Adrenal gland (tissue), 12 donors: Measurements from ENCODE around the gene SPAG7. TPM values are rescaled to one million over a fixed set of nuclear protein-coding genes. Genes with fewer than 3 reads are reported as not detected.

Experiments used
- DNase-seq, 7 donors: peaks; one replicate each; pipeline ENCODE4 v3.0.0-alpha.2; 2019 to 2020
- H3K27ac ChIP-seq, 5 donors: fragments of 200-600 bp; sonication (generic) in 4 of 5; 1 replicate in 3 of 5; 2 replicates in 2 of 5; pipeline versions ENCODE4 v1.5.1 to v1.8.0; 2016 to 2020; ENCODE audit warnings: mild to moderate bottlenecking in 1 of 5
- H3K27me3 ChIP-seq: fragments of 200-600 bp; 2 replicates; pipeline ENCODE4 v1.8.0; 2021
- H3K36me3 ChIP-seq, 2 donors: fragments of 200-600 bp; replicated peaks in 1 of 2; 1 replicate in 1 of 2; 2 replicates in 1 of 2; pipeline versions ENCODE4 v1.5.1 to v1.8.0; 2018 to 2022
- H3K4me1 ChIP-seq, 2 donors: fragments of 200-600 bp; replicated peaks in 1 of 2; 1 replicate in 1 of 2; 2 replicates in 1 of 2; pipeline versions ENCODE4 v1.5.1 to v1.8.0; 2018 to 2021
- H3K4me3 ChIP-seq, 4 donors: fragments of 200-600 bp; sonication (generic) in 3 of 4; one replicate each; pipeline ENCODE4 v1.5.1; 2016 to 2018
- H3K9me3 ChIP-seq, 3 donors: fragments of 200-600 bp; sonication (generic) in 1 of 3; replicated peaks in 1 of 3; 1 replicate in 2 of 3; 2 replicates in 1 of 3; pipeline versions ENCODE4 v1.5.1 to v1.8.0; 2016 to 2021
- CTCF ChIP-seq, 6 experiments: fragments of 450-650 bp in 4 of 6; fragments of 200-600 bp in 2 of 6; sonication (generic) in 1 of 6; IDR thresholded peaks; 1 replicate in 5 of 6; 2 replicates in 1 of 6; pipeline versions ENCODE4 v1.5.1 to v1.8.0; 2016 to 2021; ENCODE audit warnings: antibody characterized with exemption in 6 of 6, mild to moderate bottlenecking in 2 of 6, moderate library complexity in 1 of 6
- POLR2A ChIP-seq, 2 donors: fragments of 450-650 bp; IDR thresholded peaks; one replicate each; pipeline ENCODE4 v1.6.1; 2017; ENCODE audit warnings: antibody characterized with exemption in 2 of 2, mild to moderate bottlenecking in 2 of 2, moderate library complexity in 1 of 2
- WGBS, 4 donors: extraction: QIAGEN DNeasy Blood & Tissue Kit in 2 of 4; methylation state at CpG; one replicate each; pipeline versions ENCODE4 v1.1.5 to v1.1.7; 2013 to 2017; 5-methylcytosine and 5-hydroxymethylcytosine counted together
- intact Hi-C, 2 donors: fragments of 100-400 bp; cut with DNase I; formaldehyde crosslinking; loops; one replicate each; pipeline versions ENCODE4 v1.14.1 to v1.15.0; 2022 to 2023
- polyA plus RNA-seq, 3 donors: library from polyadenylated mRNA; stranded (reverse); fragments of 200-250 nt in 2 of 3; fragments of 350-450 nt in 1 of 3; fragmentation: Illumina TruSeq in 1 of 3; extraction: RNeasy Lipid Tissue Mini Kit (QIAGEN cat#74804) in 1 of 3; gene quantifications; one replicate each; pipeline ENCODE4 v1.2.3, GENCODE V29; 2013 to 2014
- total RNA-seq, 9 donors: library from RNA; depleted of rRNA in 4 of 9; stranded (reverse); fragments of >200 nt in 4 of 9; fragments of 120-200 nt in 1 of 9; fragmentation: NEBNext Ultra II Directional in 1 of 9; extraction: Animal tissue kit (Norgen Biotek cat#: 25700) in 1 of 9; gene quantifications; one replicate each; pipeline versions ENCODE4 v1.1.0 to v1.2.4, GENCODE V29; 2013 to 2023
- donor health status: healthy with polysubstance abuse.
- donor health status: Bipolar disorder and iron deficiency.
- donor health status: DM: yes; HTN: yes; CAD: no.
- donor health status: DM: no; HTN: no; CAD: no.
- donor health status: DM: no; HTN: no; CAD: no.
- donor health status: DM: yes; HTN: yes; CAD: no.

SPAG7 gene
- total and polyA plus RNA-seq, 12 donors = 44.3 to 120 (median 73.5) TPM

GRCh38 chr17:4939546-4939795 lies 28.1 kb downstream of the SPAG7 start:
- no peak for TF ChIP-seq CTCF (IDR thresholded peaks at IDR 0.05)
- TF ChIP-seq POLR2A (IDR thresholded peaks at IDR 0.05) = no peak
- Histone ChIP-seq H3K27me3 (no peaks in the 10 kb centered on the region), H3K36me3 (peaks cover 0 to 39% of the 10 kb centered on the region in 2 donors), H3K27ac (peak overlapping the region; percentile 49 to 93 (median 90)), H3K4me3 (peak overlapping the region; percentile 21 to 95 (median 80)), H3K9me3 (no peaks in the 10 kb centered on the region), H3K4me1 (peaks cover 17 to 30% of the 10 kb centered on the region in 2 donors)
- intact Hi-C loops = loop anchor here (5.0 to 10.0 kb wide), 2 partner anchors 45 to 58 kb away; partner anchors contain the start of genes CAMTA2 (in 1 of the 2), INCA1 (in 1 of the 2) and KIF1C (in 1 of the 2)
- 0 to 1% (median 0%) methylated on average over 1 to 16 of the region's 16 CpGs for WGBS, 4 donors
- peak in 3 of 7 donors; percentile 54 to 73 (median 61) for DNase-seq

GRCh38 chr17:4938688-4939545 lies 28.7 kb downstream of the SPAG7 start:
- WGBS, 4 donors = 52 to 65% (median 59%) methylated on average over 11 to 19 of the region's 19 CpGs
- Histone ChIP-seq H3K36me3 (peaks cover 0 to 33% of the 10 kb centered on the region in 2 donors), H3K27ac (peak overlapping the region; percentile 49 to 93 (median 90)), H3K27me3 (no peaks in the 10 kb centered on the region), H3K4me1 (peaks cover 17 to 34% of the 10 kb centered on the region in 2 donors), H3K4me3 (peak overlapping the region; percentile 21 to 95 (median 80)), H3K9me3 (no peaks in the 10 kb centered on the region)
- DNase-seq = no peak
- intact Hi-C loops = loop anchor here (5.0 to 10.0 kb wide), 2 partner anchors 46 to 58 kb away; partner anchors contain the start of genes CAMTA2 (in 1 of the 2), INCA1 (in 1 of the 2) and KIF1C (in 1 of the 2)
- TF ChIP-seq CTCF (IDR thresholded peaks at IDR 0.05) = no peak
- no peak for TF ChIP-seq POLR2A (IDR thresholded peaks at IDR 0.05)

GRCh38 chr17:4938069-4938491 lies 29.5 kb downstream of the SPAG7 start:
- no peak for DNase-seq
- no peak overlapping the region for H3K4me3 ChIP-seq

More at GRCh38 chr17:4938069-4938491, 29.5 kb downstream of the SPAG7 start:
- Histone ChIP-seq H3K9me3 (no peaks in the 10 kb centered on the region), H3K27ac (no peak overlapping the region), H3K4me1 (peaks cover 17 to 35% of the 10 kb centered on the region in 2 donors), H3K27me3 (no peaks in the 10 kb centered on the region), H3K36me3 (peaks cover 0 to 25% of the 10 kb centered on the region in 2 donors)
- intact Hi-C loops = loop anchor here (5.0 to 10.0 kb wide), 2 partner anchors 47 to 59 kb away; partner anchors contain the start of genes CAMTA2 (in 1 of the 2), INCA1 (in 1 of the 2) and KIF1C (in 1 of the 2)
- 85 to 89% (median 86%) methylated on average over 11 of the region's 11 CpGs for WGBS, 4 donors
- TF ChIP-seq CTCF (IDR thresholded peaks at IDR 0.05) (no peak), POLR2A (IDR thresholded peaks at IDR 0.05) (no peak)
